ENCODE data around the gene NUB1. TPM values are rescaled to one million over a fixed set of nuclear protein-coding genes. Genes with fewer than 3 reads are reported as not detected.

The NUB1 gene
- 37.8 to 55.9 TPM (median 41.3 TPM) in 5 replicates for total RNA-seq (2022; extraction: Qiagen RNA extraction; ENCODE audit: low read depth)

GRCh38 chr7:151341357-151342101, at the start of gene NUB1:
Gene NUB1, plus strand, starts transcription at chr7:151341812. Its CDS starts 3,538 bp downstream, at chr7:151345350.

GRCh38 chr7:151409667-151410404, 68.2 kb downstream of the NUB1 start, which contains the start of gene WDR86:
Gene WDR86, minus strand, starts transcription at chr7:151410038. Its CDS starts 449 bp downstream, at chr7:151409589.

Other genes with a start within 250 kb of the NUB1 start
- 0.17 to 0.45 TPM in 2 of 5 replicates, not detected in the others for gene GBX1, start 174.1 kb upstream of the NUB1 start, total RNA-seq (2022; extraction: Qiagen RNA extraction; ENCODE audit: low read depth)
- gene ASB10, start 154.6 kb upstream of the NUB1 start, total RNA-seq (2022; extraction: Qiagen RNA extraction; ENCODE audit: low read depth) = not detected in 5 replicates
- not detected in 5 replicates for gene H2BK1, start 131.3 kb upstream of the NUB1 start, total RNA-seq (2022; extraction: Qiagen RNA extraction; ENCODE audit: low read depth)
- gene ABCF2, start 114.6 kb upstream of the NUB1 start, total RNA-seq (2022; extraction: Qiagen RNA extraction; ENCODE audit: low read depth) = 63.8 to 70.3 TPM (median 68.4 TPM) in 5 replicates
- gene CHPF2, start 109.3 kb upstream of the NUB1 start, total RNA-seq (2022; extraction: Qiagen RNA extraction; ENCODE audit: low read depth) = 35.6 to 52.0 TPM (median 45.6 TPM) in 5 replicates
- 9.3 to 11.4 TPM (median 10.4 TPM) in 5 replicates for gene SMARCD3, start 93.1 kb upstream of the NUB1 start, total RNA-seq (2022; extraction: Qiagen RNA extraction; ENCODE audit: low read depth)
- gene WDR86, start 68.2 kb downstream of the NUB1 start, total RNA-seq (2022; extraction: Qiagen RNA extraction; ENCODE audit: low read depth) = 0.18 to 0.22 TPM (median 0.19 TPM) in 3 of 5 replicates, not detected in the others
- gene CRYGN, start 98.3 kb downstream of the NUB1 start, total RNA-seq (2022; extraction: Qiagen RNA extraction; ENCODE audit: low read depth) = not detected in 5 replicates
- gene RHEB, start 178.1 kb downstream of the NUB1 start, total RNA-seq (2022; extraction: Qiagen RNA extraction; ENCODE audit: low read depth) = 99.7 to 183 TPM (median 159 TPM) in 5 replicates